Measurements from ENCODE around the gene EGLN3. TPM values are rescaled to one million over a fixed set of nuclear protein-coding genes. Genes with fewer than 3 reads are reported as not detected.

Gene EGLN3
- total RNA-seq, 6 experiments from 2014 or later, result 1.9 to 25.4 (median 2.1) TPM

GRCh38 chr14:33909380-33910084 lies 41.3 kb downstream of the EGLN3 start:
- peak; percentile 43 to 73 (median 66) for ATAC-seq
- no peaks in the 10 kb centered on the region for H3K36me3 ChIP-seq
- TF ChIP-seq CTCF (IDR thresholded peaks at IDR 0.05) (no peak), POLR2A (IDR thresholded peaks at IDR 0.05) (no peak)
- H3K27ac ChIP-seq, result no peak overlapping the region
- no peak for DNase-seq
- no peak overlapping the region for H3K4me3 ChIP-seq
- 37% methylated on average over 5 of the region's 6 CpGs for WGBS (ENCODE audit: insufficient coverage, low coverage, low lambda C conversion rate, missing lambda C conversion rate)
- H3K9me3 ChIP-seq, result no peaks in the 10 kb centered on the region
- intact Hi-C loops (cut with DNase I), result no loop called here
- H3K27me3 ChIP-seq, result no peaks in the 10 kb centered on the region
- peaks cover 0 to 5% (median 0%) of the 10 kb centered on the region in 4 donors for H3K4me1 ChIP-seq

- TF ChIP-seq POLR2A (IDR thresholded peaks at IDR 0.05) (no peak), CTCF (IDR thresholded peaks at IDR 0.05) (no peak)
- no peak for DNase-seq
- Histone ChIP-seq H3K36me3 (no peaks in the 10 kb centered on the region), H3K27ac (no peak overlapping the region), H3K4me3 (no peak overlapping the region), H3K27me3 (no peaks in the 10 kb centered on the region), H3K4me1 (peaks cover 0 to 5% (median 0%) of the 10 kb centered on the region in 4 donors), H3K9me3 (no peaks in the 10 kb centered on the region)
- intact Hi-C loops (cut with DNase I), result no loop called here
- 56% methylated on average over 9 of the region's 13 CpGs for WGBS (ENCODE audit: insufficient coverage, low coverage, low lambda C conversion rate, missing lambda C conversion rate)
- peak in 1 of 4 donors; percentile 18 for ATAC-seq
Measured at GRCh38 chr14:33908540-33909223, 42.2 kb downstream of the EGLN3 start.

GRCh38 chr14:33906968-33907367 lies 43.9 kb downstream of the EGLN3 start:
- ATAC-seq (no peak), DNase-seq (no peak)
- intact Hi-C loops (cut with DNase I), result no loop called here
- Histone ChIP-seq H3K4me3 (no peak overlapping the region), H3K27me3 (no peaks in the 10 kb centered on the region), H3K9me3 (no peaks in the 10 kb centered on the region), H3K36me3 (no peaks in the 10 kb centered on the region), H3K4me1 (peaks cover 0 to 5% (median 0%) of the 10 kb centered on the region in 4 donors), H3K27ac (no peak overlapping the region)
- TF ChIP-seq POLR2A (IDR thresholded peaks at IDR 0.05) (no peak), CTCF (IDR thresholded peaks at IDR 0.05) (no peak)
- 14% methylated on average over 2 of the region's 2 CpGs for WGBS (ENCODE audit: insufficient coverage, low coverage, low lambda C conversion rate, missing lambda C conversion rate)

- Histone ChIP-seq H3K4me3 (no peak overlapping the region), H3K9me3 (no peaks in the 10 kb centered on the region), H3K27me3 (no peaks in the 10 kb centered on the region), H3K4me1 (peaks cover 0 to 5% (median 0%) of the 10 kb centered on the region in 4 donors), H3K36me3 (no peaks in the 10 kb centered on the region), H3K27ac (no peak overlapping the region)
- no peak for DNase-seq
- WGBS (ENCODE audit: insufficient coverage, low coverage, low lambda C conversion rate, missing lambda C conversion rate), result 80% methylated on average over 5 of the region's 5 CpGs
- intact Hi-C loops (cut with DNase I), result no loop called here
- ATAC-seq, result no peak
- TF ChIP-seq CTCF (IDR thresholded peaks at IDR 0.05) (no peak), POLR2A (IDR thresholded peaks at IDR 0.05) (no peak)
Measured at GRCh38 chr14:33904609-33905008, 46.3 kb downstream of the EGLN3 start.

Measured in right lobe of liver (tissue), 6 donors.